GM18907 (cell line): ENCODE data around the gene DOCK3.
"Not testable (repeated sequence)": the region's sequence is repeated elsewhere in the genome, so short reads cannot be mapped to it uniquely, and the experiment has no call there.

Experiments
- ATAC-seq: cut with Tn5 transposase; IDR thresholded peaks from one replicate; pipeline ENCODE4 v1.9.1; 2021; ENCODE audit warnings: mild to moderate bottlenecking, moderate library complexity; ENCODE audit not compliant: unreplicated experiment

Gene DOCK3

GRCh38 chr3:50786631-50787030, 111.9 kb downstream of the DOCK3 start:
- no peak for ATAC-seq

GRCh38 chr3:50790894-50791293, 116.2 kb downstream of the DOCK3 start:
- not testable (repeated sequence) for ATAC-seq

GRCh38 chr3:50792568-50792967, 117.8 kb downstream of the DOCK3 start:
- ATAC-seq: no peak

DNA sequence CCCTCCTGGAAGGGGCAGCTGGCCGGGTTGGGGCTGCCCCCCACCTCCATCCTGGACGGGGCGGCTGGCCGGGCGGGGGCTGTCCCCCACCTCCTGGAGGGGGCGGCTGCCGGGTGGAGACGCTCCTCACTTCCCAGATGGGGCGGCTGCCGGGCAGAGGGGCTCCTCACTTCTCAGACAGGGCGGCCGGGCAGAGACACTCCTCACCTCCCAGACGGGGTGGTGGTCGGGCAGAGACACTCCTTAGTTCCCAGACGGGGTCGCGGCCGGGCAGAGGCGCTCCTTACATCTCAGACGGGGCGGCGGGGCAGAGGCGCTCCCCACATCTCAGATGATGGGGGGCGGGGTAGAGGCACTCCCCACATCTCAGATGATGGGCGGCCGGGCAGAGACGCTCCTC, 129.1 kb downstream of the DOCK3 start:
- not testable (repeated sequence) for ATAC-seq

DNA sequence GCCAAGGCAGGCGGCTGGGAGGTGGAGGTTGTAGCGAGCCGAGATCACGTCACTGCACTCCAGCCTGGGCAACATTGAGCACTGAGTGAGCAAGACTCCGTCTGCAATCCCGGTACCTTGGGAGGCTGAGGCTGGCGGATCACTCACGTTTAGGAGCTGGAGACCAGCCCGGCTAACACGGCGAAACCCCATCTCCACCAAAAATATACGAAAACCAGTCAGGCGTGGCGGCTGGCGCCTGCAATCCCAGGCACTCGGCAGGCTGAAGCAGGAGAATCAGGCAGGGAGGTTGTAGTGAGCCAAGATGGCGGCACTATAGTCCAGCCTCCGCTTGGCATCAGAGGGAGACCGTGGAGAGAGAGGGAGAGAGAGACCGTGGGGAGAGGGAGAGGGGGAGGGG, 129.6 kb downstream of the DOCK3 start:
- ATAC-seq: not testable (repeated sequence)

GRCh38 chr3:50805321-50805720, 130.6 kb downstream of the DOCK3 start:
- ATAC-seq: no peak

GRCh38 chr3:50806031-50806430, 131.3 kb downstream of the DOCK3 start:
- no peak for ATAC-seq

GRCh38 chr3:50806806-50807205, 132.1 kb downstream of the DOCK3 start:
- ATAC-seq: no peak

DNA sequence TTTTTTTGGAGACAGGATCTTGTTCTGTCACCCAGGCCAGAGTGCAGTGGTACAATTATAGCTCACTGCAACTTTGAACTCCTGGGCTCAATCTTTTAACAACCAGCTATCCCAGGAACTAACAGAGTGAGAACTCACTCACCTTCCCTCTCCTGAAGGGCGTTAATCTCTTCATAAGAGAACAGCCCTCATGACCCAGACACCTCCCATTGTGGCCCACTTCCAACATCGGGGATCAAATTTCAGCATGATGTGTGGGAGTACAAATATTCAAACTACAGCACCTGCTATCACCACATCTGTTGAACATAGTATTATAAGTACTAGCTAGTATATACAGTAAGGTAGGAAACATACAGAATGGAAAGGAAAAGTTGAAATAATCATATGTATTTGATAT, 132.5 kb downstream of the DOCK3 start:
- no peak for ATAC-seq

DNA sequence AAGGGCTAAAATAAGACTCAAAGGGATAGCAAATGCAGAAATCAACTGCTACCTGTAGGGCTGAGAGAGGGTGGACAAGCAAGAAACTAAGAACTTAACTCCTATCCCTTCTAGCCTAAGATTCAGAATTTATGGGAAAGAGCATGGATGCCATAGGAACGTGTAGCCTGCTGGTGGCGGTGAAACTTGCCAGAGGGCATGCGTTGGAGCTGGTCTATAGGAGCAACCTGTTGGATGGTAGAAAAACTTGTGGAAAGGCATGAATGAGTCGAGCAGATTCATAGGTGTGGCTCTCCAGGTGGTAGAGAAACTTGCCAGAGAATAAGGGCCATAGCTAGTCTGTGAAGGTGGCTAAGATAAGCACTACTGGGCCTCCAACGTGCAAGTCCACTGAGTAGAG, 137.2 kb downstream of the DOCK3 start:
- no peak for ATAC-seq

DNA sequence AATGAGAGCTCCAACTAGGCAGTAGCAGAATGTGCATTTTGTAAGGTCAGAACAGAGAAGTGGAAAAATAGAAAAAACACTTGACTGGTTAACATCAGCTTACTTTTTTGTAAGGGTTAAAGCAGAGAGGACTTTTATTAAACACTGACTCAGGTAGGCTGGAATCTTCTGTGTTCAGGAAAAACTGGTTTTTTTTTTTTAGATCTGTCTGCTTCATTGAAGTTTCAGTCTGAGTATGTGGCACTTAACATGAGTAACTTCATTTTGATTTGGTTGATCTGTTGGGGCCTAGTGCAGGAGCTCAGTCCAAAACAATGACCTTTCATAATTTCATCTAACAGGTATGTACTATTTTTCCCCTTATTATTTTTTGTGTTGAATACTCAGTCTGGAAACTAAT, 141.1 kb downstream of the DOCK3 start:
- no peak for ATAC-seq

GRCh38 chr3:50816894-50817293, 142.2 kb downstream of the DOCK3 start:
- ATAC-seq: no peak

- no peak for ATAC-seq
Observed at GRCh38 chr3:50817756-50818529, 143.2 kb downstream of the DOCK3 start.

DNA sequence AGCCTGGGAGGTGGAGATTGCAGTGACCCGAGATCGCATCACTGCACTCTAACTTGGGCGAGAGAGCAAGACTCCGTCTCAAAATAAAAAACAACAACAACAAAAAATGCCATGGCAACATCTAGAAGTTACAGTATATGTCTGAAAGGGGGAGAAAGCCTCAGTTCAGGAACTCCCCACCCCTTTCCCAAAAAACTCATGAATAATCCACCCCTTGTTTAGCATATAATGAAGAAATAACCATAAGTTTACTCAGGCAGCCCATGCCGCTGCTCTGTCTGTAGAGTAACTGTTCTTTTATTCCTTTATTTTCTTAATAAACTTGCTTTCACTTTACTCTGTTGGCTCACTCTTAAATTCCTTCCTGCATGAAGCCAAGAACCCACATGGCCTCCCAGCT, 145.2 kb downstream of the DOCK3 start:
- no peak for ATAC-seq

GRCh38 chr3:50825841-50826240, 151.1 kb downstream of the DOCK3 start:
- no peak for ATAC-seq

GRCh38 chr3:50830451-50830850, 155.7 kb downstream of the DOCK3 start:
- ATAC-seq: no peak

DNA sequence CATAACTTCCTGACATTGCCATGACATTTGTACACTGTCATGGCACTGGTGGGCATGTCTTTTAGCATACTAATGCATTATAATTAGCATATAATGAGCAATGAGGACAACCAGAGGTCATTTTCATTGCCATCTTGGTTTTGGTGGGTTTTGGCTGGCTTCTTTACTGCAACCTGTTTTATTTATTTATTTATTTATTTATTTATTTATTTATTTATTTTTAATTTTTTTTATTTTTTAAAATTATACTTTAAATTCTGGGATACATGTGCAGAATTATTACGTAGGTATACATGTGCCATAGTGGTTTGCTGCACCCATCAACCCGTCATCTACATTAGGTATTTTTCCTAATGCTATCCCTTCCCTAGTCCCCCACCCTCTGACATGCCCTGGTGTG, 156.3 kb downstream of the DOCK3 start:
- not testable (repeated sequence) for ATAC-seq

- ATAC-seq: no peak
Observed at GRCh38 chr3:50840983-50841489, 166.3 kb downstream of the DOCK3 start.

GRCh38 chr3:50848308-50848707, 173.6 kb downstream of the DOCK3 start:
- no peak for ATAC-seq

- ATAC-seq: no peak
Observed at GRCh38 chr3:50850639-50851511, 176.1 kb downstream of the DOCK3 start.

GRCh38 chr3:50853936-50854335, 179.2 kb downstream of the DOCK3 start:
- ATAC-seq: no peak

DNA sequence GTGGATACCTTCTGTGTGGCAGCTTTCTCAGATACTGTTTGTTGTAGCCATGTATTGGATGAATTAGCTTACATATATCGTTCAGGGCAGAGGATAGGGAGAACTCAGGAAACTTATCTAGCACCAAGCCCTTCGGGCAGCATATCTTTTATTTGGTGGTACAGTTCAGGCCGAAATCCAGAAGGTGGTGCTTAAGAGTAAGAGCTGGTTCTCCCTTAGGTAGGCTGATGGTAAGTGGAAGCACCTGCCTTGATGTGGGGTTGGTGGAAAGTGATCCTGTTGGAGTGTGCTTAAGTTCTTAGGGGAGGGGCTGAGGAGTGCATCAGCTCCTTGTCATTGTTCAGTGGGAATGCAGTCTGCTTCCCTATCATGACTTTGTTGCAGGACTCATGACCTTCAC, 187.5 kb downstream of the DOCK3 start:
- no peak for ATAC-seq
